Activated naive CD8-positive, alpha-beta T cell treated with anti-CD3 and anti-CD28 coated beads for 36 hours (primary cell): ENCODE data around the gene ADAM23. TPM values are rescaled to one million over a fixed set of nuclear protein-coding genes. Genes with fewer than 3 reads are reported as not detected.

ENCODE experiments used
- DNase-seq: peaks from one replicate; pipeline ENCODE4 v3.0.0; 2021
- H3K27ac Mint-ChIP-seq: one replicate; pipeline ENCODE4 v1.8.0; 2022; ENCODE audit warnings: mild to moderate bottlenecking, moderate library complexity, mixed read lengths
- H3K27me3 Mint-ChIP-seq: one replicate; pipeline ENCODE4 v1.8.0; 2022; ENCODE audit warnings: mild to moderate bottlenecking, mixed read lengths
- H3K36me3 Mint-ChIP-seq: one replicate; pipeline ENCODE4 v1.8.0; 2021; ENCODE audit warnings: mild to moderate bottlenecking, mixed read lengths
- H3K4me1 Mint-ChIP-seq: one replicate; pipeline ENCODE4 v1.8.0; 2021; ENCODE audit warnings: mixed read lengths
- H3K4me3 Mint-ChIP-seq: one replicate; pipeline ENCODE4 v1.8.0; 2022; ENCODE audit warnings: mild to moderate bottlenecking, moderate library complexity, mixed read lengths
- H3K9me3 Mint-ChIP-seq: one replicate; pipeline ENCODE4 v1.8.0; 2022; ENCODE audit warnings: mixed read lengths
- total RNA-seq, 2 experiments: library from RNA; stranded (reverse); gene quantifications; one replicate each; pipeline ENCODE4 v1.2.3, GENCODE V29; 2021

Gene ADAM23
- total RNA-seq, 2 experiments from 2014 or later = 0.10 TPM; not detected in 1

- DNase-seq = no peak
- Mint-ChIP-seq H3K27ac (no peak overlapping the region), H3K27me3 (peaks cover 27% of the 10 kb centered on the region), H3K36me3 (no peaks in the 10 kb centered on the region), H3K9me3 (no peaks in the 10 kb centered on the region), H3K4me3 (no peak overlapping the region), H3K4me1 (no peaks in the 10 kb centered on the region)
Measured at GRCh38 chr2:206432193-206433082, 10.9 kb upstream of the ADAM23 start.

- Mint-ChIP-seq H3K9me3 (no peaks in the 10 kb centered on the region), H3K4me1 (no peaks in the 10 kb centered on the region), H3K36me3 (no peaks in the 10 kb centered on the region), H3K4me3 (no peak overlapping the region), H3K27ac (no peak overlapping the region), H3K27me3 (peaks cover 33% of the 10 kb centered on the region)
- no peak for DNase-seq
Measured at GRCh38 chr2:206433190-206433589, 10.1 kb upstream of the ADAM23 start.

- H3K4me3 Mint-ChIP-seq = no peak overlapping the region
- no peaks in the 10 kb centered on the region for H3K4me1 Mint-ChIP-seq
- no peak for DNase-seq
- no peak overlapping the region for H3K27ac Mint-ChIP-seq
- H3K27me3 Mint-ChIP-seq = peaks cover 37% of the 10 kb centered on the region
- no peaks in the 10 kb centered on the region for H3K9me3 Mint-ChIP-seq
- no peaks in the 10 kb centered on the region for H3K36me3 Mint-ChIP-seq
Measured at GRCh38 chr2:206433686-206434085, 9.6 kb upstream of the ADAM23 start.

- Mint-ChIP-seq H3K36me3 (no peaks in the 10 kb centered on the region), H3K27ac (no peak overlapping the region), H3K9me3 (no peaks in the 10 kb centered on the region), H3K4me1 (no peaks in the 10 kb centered on the region), H3K4me3 (no peak overlapping the region), H3K27me3 (peaks cover 44% of the 10 kb centered on the region)
- no peak for DNase-seq
Measured at GRCh38 chr2:206435742-206436141, 7.6 kb upstream of the ADAM23 start.

GRCh38 chr2:206438196-206438724, 5.1 kb upstream of the ADAM23 start:
- H3K4me1 Mint-ChIP-seq = peaks cover 10% of the 10 kb centered on the region
- H3K9me3 Mint-ChIP-seq = no peaks in the 10 kb centered on the region
- DNase-seq = no peak
- H3K36me3 Mint-ChIP-seq = no peaks in the 10 kb centered on the region
- no peak overlapping the region for H3K4me3 Mint-ChIP-seq
- no peak overlapping the region for H3K27ac Mint-ChIP-seq
- H3K27me3 Mint-ChIP-seq = peaks cover 54% of the 10 kb centered on the region

- H3K4me1 Mint-ChIP-seq = peaks cover 14% of the 10 kb centered on the region
- H3K27ac Mint-ChIP-seq = no peak overlapping the region
- no peaks in the 10 kb centered on the region for H3K9me3 Mint-ChIP-seq
- peak overlapping the region; percentile 72 for H3K4me3 Mint-ChIP-seq
- peaks cover 76% of the 10 kb centered on the region for H3K27me3 Mint-ChIP-seq
- DNase-seq = no peak
- H3K36me3 Mint-ChIP-seq = no peaks in the 10 kb centered on the region
Measured at GRCh38 chr2:206442474-206442832, 879 bp upstream of the ADAM23 start.

GRCh38 chr2:206443735-206444527, 599 bp downstream of the ADAM23 start:
- no peak overlapping the region for H3K27ac Mint-ChIP-seq
- H3K4me1 Mint-ChIP-seq = peaks cover 14% of the 10 kb centered on the region
- DNase-seq = peak; percentile 45
- peaks cover 79% of the 10 kb centered on the region for H3K27me3 Mint-ChIP-seq
- no peaks in the 10 kb centered on the region for H3K9me3 Mint-ChIP-seq
- H3K4me3 Mint-ChIP-seq = peak overlapping the region; percentile 77
- H3K36me3 Mint-ChIP-seq = no peaks in the 10 kb centered on the region

GRCh38 chr2:206445948-206446347, 2.6 kb downstream of the ADAM23 start:
- no peak overlapping the region for H3K27ac Mint-ChIP-seq
- peaks cover 1% of the 10 kb centered on the region for H3K9me3 Mint-ChIP-seq
- no peaks in the 10 kb centered on the region for H3K36me3 Mint-ChIP-seq
- no peak for DNase-seq
- H3K4me1 Mint-ChIP-seq = peaks cover 14% of the 10 kb centered on the region
- H3K27me3 Mint-ChIP-seq = peaks cover 79% of the 10 kb centered on the region
- H3K4me3 Mint-ChIP-seq = no peak overlapping the region

GRCh38 chr2:206452242-206452641, 8.9 kb downstream of the ADAM23 start:
- no peak for DNase-seq
- H3K27ac Mint-ChIP-seq = no peak overlapping the region
- peaks cover 52% of the 10 kb centered on the region for H3K27me3 Mint-ChIP-seq
- H3K4me3 Mint-ChIP-seq = no peak overlapping the region
- no peaks in the 10 kb centered on the region for H3K36me3 Mint-ChIP-seq
- peaks cover 1% of the 10 kb centered on the region for H3K9me3 Mint-ChIP-seq
- no peaks in the 10 kb centered on the region for H3K4me1 Mint-ChIP-seq

- H3K4me3 Mint-ChIP-seq = no peak overlapping the region
- H3K27ac Mint-ChIP-seq = no peak overlapping the region
- no peak for DNase-seq
- H3K9me3 Mint-ChIP-seq = peaks cover 1% of the 10 kb centered on the region
- H3K27me3 Mint-ChIP-seq = peaks cover 50% of the 10 kb centered on the region
- no peaks in the 10 kb centered on the region for H3K36me3 Mint-ChIP-seq
- no peaks in the 10 kb centered on the region for H3K4me1 Mint-ChIP-seq
Measured at GRCh38 chr2:206452750-206453149, 9.4 kb downstream of the ADAM23 start.

- H3K27ac Mint-ChIP-seq = no peak overlapping the region
- no peaks in the 10 kb centered on the region for H3K4me1 Mint-ChIP-seq
- peaks cover 32% of the 10 kb centered on the region for H3K27me3 Mint-ChIP-seq
- DNase-seq = no peak
- no peak overlapping the region for H3K4me3 Mint-ChIP-seq
- H3K36me3 Mint-ChIP-seq = no peaks in the 10 kb centered on the region
- H3K9me3 Mint-ChIP-seq = no peaks in the 10 kb centered on the region
Measured at GRCh38 chr2:206456078-206456754, 12.9 kb downstream of the ADAM23 start.

- Mint-ChIP-seq H3K27me3 (peaks cover 37% of the 10 kb centered on the region), H3K27ac (no peak overlapping the region), H3K4me3 (no peak overlapping the region), H3K36me3 (no peaks in the 10 kb centered on the region), H3K4me1 (no peaks in the 10 kb centered on the region), H3K9me3 (no peaks in the 10 kb centered on the region)
- no peak for DNase-seq
Measured at GRCh38 chr2:206457188-206457634, 13.9 kb downstream of the ADAM23 start.

- Mint-ChIP-seq H3K36me3 (no peaks in the 10 kb centered on the region), H3K4me3 (no peak overlapping the region), H3K4me1 (no peaks in the 10 kb centered on the region), H3K9me3 (peaks cover 2% of the 10 kb centered on the region), H3K27ac (no peak overlapping the region), H3K27me3 (peaks cover 19% of the 10 kb centered on the region)
- DNase-seq = no peak
Measured at GRCh38 chr2:206462240-206462854, 19.0 kb downstream of the ADAM23 start.

GRCh38 chr2:206463685-206464084, 20.4 kb downstream of the ADAM23 start:
- Mint-ChIP-seq H3K9me3 (peaks cover 8% of the 10 kb centered on the region), H3K27me3 (peaks cover 11% of the 10 kb centered on the region), H3K4me1 (no peaks in the 10 kb centered on the region), H3K27ac (no peak overlapping the region), H3K4me3 (no peak overlapping the region), H3K36me3 (no peaks in the 10 kb centered on the region)
- DNase-seq = no peak
